Right lobe of liver (tissue), 5 donors: Measurements from ENCODE around the gene URGCP. TPM values are rescaled to one million over a fixed set of nuclear protein-coding genes. Genes with fewer than 3 reads are reported as not detected.

Experiments used
- small RNA-seq, 2 experiments: library from RNA; depleted of rRNA; stranded (forward); fragments of <200 nt; gene quantifications; one replicate each; pipeline ENCODE3, GENCODE V24; 2016
- total RNA-seq, 6 experiments: library from RNA; depleted of rRNA in 2 of 6; stranded (reverse); fragments of >200 nt in 2 of 6; fragmentation: NEBNext Ultra II Directional in 3 of 6; extraction: Animal tissue kit (Norgen Biotek cat#: 25700) in 3 of 6; gene quantifications; one replicate each; pipeline versions ENCODE4 v1.1.0 to v1.2.4, GENCODE V29; 2016 to 2023
- donor health status: DM: no; HTN: no; CAD: no.
- donor health status: DM: no; HTN: no; CAD: no.
- donor health status: DM: no; HTN: yes; CAD: no.
- donor health status: DM: no; HTN: yes; CAD: no.

Gene URGCP
- total RNA-seq, 6 experiments from 2014 or later = 13.7 to 32.2 (median 25.2) TPM

Small RNA genes lying within 50 kb of the gene (small RNA-seq; reads per million reads assigned to genes)
- gene MRPS24 = 0 to 0.19 reads per million in 2 experiments

Other genes with a start within 250 kb of the URGCP start
- 10 to 100 TPM; 15.8 to 35.6 (median 19.9) TPM for gene COA1, start 177.1 kb downstream of the URGCP start, total RNA-seq
- 10 to 100 TPM in 1 of 6 experiments, 1 to 10 TPM in 5; 3.1 to 14.7 (median 5.6) TPM for gene BLVRA, start 147.9 kb downstream of the URGCP start, total RNA-seq
- gene MRPS24, start 37.1 kb downstream of the URGCP start, total RNA-seq = 10 to 100 TPM; 45.2 to 83.4 (median 66.7) TPM
- gene UBE2D4, start 19.8 kb upstream of the URGCP start, total RNA-seq = 10 to 100 TPM; 13.6 to 25.1 (median 17.8) TPM
- not detected for gene SPDYE1, start 91.3 kb upstream of the URGCP start, total RNA-seq
- 10 to 100 TPM; 30.7 to 48.1 (median 36.9) TPM for gene DBNL, start 138.1 kb upstream of the URGCP start, total RNA-seq
- gene PGAM2, start 159.0 kb upstream of the URGCP start, total RNA-seq = under 1 TPM in 3 of 6 experiments, not detected in 3; 0.31 to 0.56 (median 0.46) TPM
- gene POLM, start 175.9 kb upstream of the URGCP start, total RNA-seq = 10 to 100 TPM in 5 of 6 experiments, 1 to 10 TPM in 1; 8.7 to 22.9 (median 14.6) TPM
- gene AEBP1, start 197.7 kb upstream of the URGCP start, total RNA-seq = 10 to 100 TPM in 4 of 6 experiments, 1 to 10 TPM in 2; 7.8 to 37.8 (median 14.3) TPM
- 10 to 100 TPM; 36.4 to 73.4 (median 57.3) TPM for gene POLD2, start 217.0 kb upstream of the URGCP start, total RNA-seq
- gene MYL7, start 234.7 kb upstream of the URGCP start, total RNA-seq = 1 to 10 TPM in 1 of 6 experiments, not detected in 5; 2.0 TPM